Activated CD8-positive, alpha-beta memory T cell treated with anti-CD3 and anti-CD28 coated beads for 4 hours (primary cell): Measurements from ENCODE around the gene SCGB1A1.

Experiments used
- DNase-seq, 2 donors: peaks; one replicate each; pipeline ENCODE4 v3.0.0-alpha.2; 2020; ENCODE audit warnings: low read depth in 2 of 2

The SCGB1A1 gene

GRCh38 chr11:62420882-62421281 lies 2.0 kb downstream of the SCGB1A1 start:
- DNase-seq = no peak

GRCh38 chr11:62421996-62422395 lies 3.2 kb downstream of the SCGB1A1 start:
- DNase-seq = no peak

GRCh38 chr11:62423012-62423411 lies 4.2 kb downstream of the SCGB1A1 start:
- no peak for DNase-seq

GRCh38 chr11:62427630-62428233 lies 8.9 kb downstream of the SCGB1A1 start:
- no peak for DNase-seq

GRCh38 chr11:62428871-62429560 lies 10.2 kb downstream of the SCGB1A1 start:
- DNase-seq = no peak

GRCh38 chr11:62430425-62430824 lies 11.6 kb downstream of the SCGB1A1 start:
- no peak for DNase-seq

GRCh38 chr11:62431171-62431901 lies 12.5 kb downstream of the SCGB1A1 start:
- DNase-seq = no peak

GRCh38 chr11:62432695-62433094 lies 13.9 kb downstream of the SCGB1A1 start:
- DNase-seq = no peak

- DNase-seq = no peak
Observed at GRCh38 chr11:62433141-62433903, 14.5 kb downstream of the SCGB1A1 start.

GRCh38 chr11:62433904-62434276 lies 15.1 kb downstream of the SCGB1A1 start:
- DNase-seq = no peak

GRCh38 chr11:62435846-62436660 lies 17.2 kb downstream of the SCGB1A1 start:
- DNase-seq = no peak

- no peak for DNase-seq
Observed at GRCh38 chr11:62437616-62438015, 18.8 kb downstream of the SCGB1A1 start.

GRCh38 chr11:62438641-62439040 lies 19.8 kb downstream of the SCGB1A1 start:
- DNase-seq = no peak

- no peak for DNase-seq
Observed at GRCh38 chr11:62439785-62440602, 21.2 kb downstream of the SCGB1A1 start.

- no peak for DNase-seq
Observed at GRCh38 chr11:62443390-62444235, 24.8 kb downstream of the SCGB1A1 start.

GRCh38 chr11:62444236-62444833 lies 25.5 kb downstream of the SCGB1A1 start:
- no peak for DNase-seq

- DNase-seq = no peak
Observed at GRCh38 chr11:62444835-62445234, 26.0 kb downstream of the SCGB1A1 start.

- DNase-seq = no peak
Observed at GRCh38 chr11:62445314-62445740, 26.5 kb downstream of the SCGB1A1 start.

- DNase-seq = no peak
Observed at GRCh38 chr11:62446091-62446490, 27.3 kb downstream of the SCGB1A1 start.
